Ishikawa (cell line): Measurements from ENCODE around the gene C1GALT1.

Source experiments
- CREB1 ChIP-seq: IDR thresholded peaks from 2 replicates; pipeline ENCODE4 v1.6.1; 2012; ENCODE audit warnings: low read depth
- EGR1 ChIP-seq: IDR thresholded peaks from 2 replicates; pipeline ENCODE4 v1.6.1; 2012
- EP300 ChIP-seq: IDR thresholded peaks from 2 replicates; pipeline ENCODE4 v1.6.1; 2012; ENCODE audit warnings: borderline replicate concordance
- FOXM1 ChIP-seq: IDR thresholded peaks from 2 replicates; pipeline ENCODE4 v1.6.1; 2012; ENCODE audit warnings: low read depth, borderline replicate concordance
- MAX ChIP-seq: IDR thresholded peaks from 2 replicates; pipeline ENCODE4 v1.6.1; 2012
- NFIC ChIP-seq: IDR thresholded peaks from 2 replicates; pipeline ENCODE4 v1.6.1; 2012
- RAD21 ChIP-seq: IDR thresholded peaks from 2 replicates; pipeline ENCODE4 v1.6.1; 2012; ENCODE audit warnings: low read depth
- REST ChIP-seq: IDR thresholded peaks from 2 replicates; pipeline ENCODE4 v1.6.1; 2012; ENCODE audit warnings: low read depth, mild to moderate bottlenecking
- TAF1 ChIP-seq: IDR thresholded peaks from 2 replicates; pipeline ENCODE4 v1.6.1; 2012; ENCODE audit warnings: low read depth, mild to moderate bottlenecking
- TEAD4 ChIP-seq: IDR thresholded peaks from 2 replicates; pipeline ENCODE4 v1.6.1; 2012
- USF1 ChIP-seq: IDR thresholded peaks from 2 replicates; pipeline ENCODE4 v1.6.1; 2012
- YY1 ChIP-seq: IDR thresholded peaks from 2 replicates; pipeline ENCODE4 v1.6.1; 2012; ENCODE audit warnings: low read depth

GRCh38 chr7:7164591-7164990 is 17.8 kb upstream of the C1GALT1 start:
- TF ChIP-seq MAX, result no peak
- no peak for TF ChIP-seq REST
- TF ChIP-seq EP300, result no peak
- TF ChIP-seq USF1, result no peak
- no peak for TF ChIP-seq TAF1
- TF ChIP-seq NFIC, result no peak
- TF ChIP-seq TEAD4, result no peak
- TF ChIP-seq CREB1, result no peak
- no peak for TF ChIP-seq EGR1
- no peak for TF ChIP-seq YY1
- no peak for TF ChIP-seq FOXM1
- no peak for TF ChIP-seq RAD21
